Large intestine (tissue), 3 donors: ENCODE measurements around the gene PIGB. TPM values are rescaled to one million over a fixed set of nuclear protein-coding genes. Genes with fewer than 3 reads are reported as not detected.

ENCODE experiments used
- DNase-seq, 2 donors: peaks; one replicate each; pipeline versions ENCODE4 v3.0.0 to v3.0.0-alpha.2; 2013
- H3K27ac ChIP-seq: one replicate; pipeline ENCODE4 v1.5.1; 2013; ENCODE audit warnings: low read length
- H3K27me3 ChIP-seq: 2 replicates; pipeline ENCODE4 v1.6.1; 2013; ENCODE audit warnings: low read length; ENCODE audit not compliant: control insufficient read depth, insufficient read depth
- H3K36me3 ChIP-seq: 2 replicates; pipeline ENCODE4 v1.6.1; 2013; ENCODE audit warnings: low read length; ENCODE audit not compliant: control insufficient read depth, insufficient read depth
- H3K4me1 ChIP-seq: one replicate; pipeline ENCODE4 v1.6.1; 2013; ENCODE audit warnings: low read length; ENCODE audit not compliant: control insufficient read depth, insufficient read depth
- H3K4me3 ChIP-seq: one replicate; pipeline ENCODE4 v1.5.1; 2013; ENCODE audit warnings: low read length
- H3K9me3 ChIP-seq: one replicate; pipeline ENCODE4 v1.6.1; 2013; ENCODE audit warnings: mild to moderate bottlenecking, low read depth, low read length, moderate library complexity; ENCODE audit not compliant: control insufficient read depth
- WGBS: methylation state at CpG from one replicate; pipeline ENCODE4 v1.1.5; 2013; ENCODE audit warnings: low lambda C conversion rate; ENCODE audit not compliant: insufficient coverage; 5-methylcytosine and 5-hydroxymethylcytosine counted together
- polyA plus RNA-seq: library from polyadenylated mRNA; unstranded; fragments of 120-200 nt; gene quantifications from one replicate; pipeline ENCODE4 v1.2.1, GENCODE V29; 2013

PIGB gene
- polyA plus RNA-seq, 1 donor = 12.6 TPM

DNA sequence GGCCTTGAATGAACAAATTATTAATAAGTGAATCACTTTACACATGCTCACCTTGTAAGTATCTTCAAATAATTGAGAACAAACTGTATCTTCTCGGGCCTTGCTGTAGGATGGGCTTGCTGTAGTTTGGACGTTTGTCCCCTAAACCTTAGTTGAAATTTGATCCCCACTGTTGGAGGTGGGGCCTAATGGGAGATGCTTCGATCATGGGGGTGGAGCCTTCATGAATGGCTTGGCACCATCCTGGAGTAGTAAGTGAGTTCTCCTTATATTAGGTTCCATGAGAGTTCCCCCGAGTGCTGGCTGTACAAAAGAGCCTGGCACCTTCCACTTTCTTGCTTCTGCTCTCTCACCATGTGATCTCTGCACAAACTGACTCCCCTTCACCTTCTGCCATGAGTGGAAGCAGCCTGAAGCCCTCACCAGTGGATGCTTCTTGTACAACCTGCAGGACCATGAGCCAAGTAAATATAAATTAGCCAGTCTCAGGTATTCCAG lies 29.3 kb downstream of the PIGB start:
- peaks cover 7% of the 10 kb centered on the region for H3K36me3 ChIP-seq
- H3K27me3 ChIP-seq = no peaks in the 10 kb centered on the region
- H3K4me1 ChIP-seq = no peaks in the 10 kb centered on the region
- no CpG with 5 or more reads among the region's 4 CpGs for WGBS
- H3K27ac ChIP-seq = no peak overlapping the region
- no peaks in the 10 kb centered on the region for H3K9me3 ChIP-seq
- no peak overlapping the region for H3K4me3 ChIP-seq
- DNase-seq = no peak

DNA sequence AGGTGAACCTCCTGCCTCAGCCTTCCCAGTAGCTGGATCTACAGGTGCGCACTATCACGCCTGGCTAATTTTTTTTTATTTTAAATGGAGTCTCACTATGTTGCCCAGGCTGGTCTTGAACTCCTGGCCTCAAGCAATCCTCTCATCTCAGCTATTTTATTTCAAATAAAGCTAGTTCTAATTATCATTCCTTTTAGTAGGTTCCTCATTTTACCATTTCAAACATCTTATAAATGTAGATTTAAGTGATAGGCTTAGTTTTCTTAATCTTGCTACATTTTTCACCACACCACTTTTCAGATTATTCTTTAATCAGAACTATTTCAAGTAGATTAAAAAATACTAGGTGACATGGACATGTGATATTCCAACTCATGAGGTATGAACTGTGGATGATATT lies 30.3 kb downstream of the PIGB start:
- no peaks in the 10 kb centered on the region for H3K27me3 ChIP-seq
- no peak overlapping the region for H3K4me3 ChIP-seq
- H3K36me3 ChIP-seq = peaks cover 7% of the 10 kb centered on the region
- H3K9me3 ChIP-seq = no peaks in the 10 kb centered on the region
- no CpG with 5 or more reads among the region's 2 CpGs for WGBS
- H3K4me1 ChIP-seq = no peaks in the 10 kb centered on the region
- H3K27ac ChIP-seq = no peak overlapping the region
- no peak for DNase-seq

DNA sequence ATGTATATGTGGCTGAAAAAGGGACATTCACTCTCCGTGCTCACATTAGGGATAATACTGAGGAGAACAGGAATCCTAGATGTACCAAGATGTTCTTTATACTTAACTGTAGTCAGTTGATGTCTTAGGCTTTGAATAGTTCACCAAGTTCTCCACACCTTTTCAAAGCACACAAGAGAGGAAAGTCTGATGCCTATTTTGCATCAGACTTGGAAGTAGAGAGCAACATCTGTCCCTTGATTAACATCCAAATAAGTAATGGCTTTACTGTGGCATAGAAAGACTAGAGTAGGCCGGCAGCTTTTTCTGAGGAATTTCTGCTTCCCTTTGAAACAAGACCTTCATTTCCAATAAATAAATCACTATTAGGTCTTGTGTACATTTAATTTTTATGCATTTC lies 34.0 kb downstream of the PIGB start:
- Histone ChIP-seq H3K27ac (no peak overlapping the region), H3K4me3 (no peak overlapping the region), H3K27me3 (no peaks in the 10 kb centered on the region), H3K4me1 (no peaks in the 10 kb centered on the region), H3K9me3 (no peaks in the 10 kb centered on the region), H3K36me3 (peaks cover 14% of the 10 kb centered on the region)
- WGBS = 80% methylated on average over 1 of the region's 2 CpGs
- DNase-seq = no peak

DNA sequence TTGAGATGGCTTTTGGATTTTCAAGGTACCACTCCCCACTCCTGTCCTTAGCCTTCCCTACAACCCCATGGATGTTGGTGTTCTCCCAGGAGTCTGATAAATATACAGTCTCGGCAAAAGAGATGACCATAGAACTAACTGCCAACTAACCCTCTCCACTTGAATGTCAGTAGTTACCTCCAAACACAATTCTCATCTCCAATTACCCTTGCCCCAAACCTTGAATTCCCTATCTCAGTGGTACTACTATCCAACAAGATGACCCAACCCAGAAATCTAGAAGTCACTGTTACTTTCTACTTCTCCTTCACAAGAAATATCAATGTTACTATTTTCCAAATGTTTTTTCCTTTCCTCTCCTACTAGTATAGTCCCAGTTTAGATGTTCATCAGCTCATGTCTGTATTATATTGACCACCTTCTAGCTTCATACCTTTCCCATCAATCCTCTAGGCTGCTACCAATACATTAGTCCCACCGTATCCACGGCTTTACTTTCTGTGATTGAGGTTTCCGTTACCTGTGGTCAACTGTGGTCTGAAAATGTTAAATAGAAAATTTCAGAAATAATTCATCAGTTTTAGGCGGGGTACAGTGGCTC lies 38.1 kb downstream of the PIGB start:
- no peaks in the 10 kb centered on the region for H3K4me1 ChIP-seq
- no peaks in the 10 kb centered on the region for H3K9me3 ChIP-seq
- H3K4me3 ChIP-seq = no peak overlapping the region
- peaks cover 11% of the 10 kb centered on the region for H3K36me3 ChIP-seq
- no peaks in the 10 kb centered on the region for H3K27me3 ChIP-seq
- no peak for DNase-seq
- WGBS = no CpG with 5 or more reads among the region's 5 CpGs
- H3K27ac ChIP-seq = no peak overlapping the region

DNA sequence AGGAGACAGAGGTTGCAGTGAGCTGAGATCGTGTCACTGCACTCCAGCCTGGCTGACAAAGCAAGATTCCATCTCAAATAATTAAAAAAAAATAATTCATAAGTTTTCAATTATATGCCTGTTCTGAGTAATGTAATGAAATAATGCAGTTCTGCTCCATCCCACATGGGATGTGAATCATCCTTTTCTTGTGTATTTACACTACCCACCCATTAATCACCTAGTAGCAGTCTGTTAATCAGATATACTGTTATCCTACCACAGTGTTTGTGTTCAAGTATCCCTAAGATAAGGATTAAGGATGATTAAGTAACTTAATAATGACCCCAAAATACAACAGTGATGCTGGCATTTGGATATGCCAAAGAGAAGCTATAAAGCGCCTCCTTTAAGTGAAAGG lies 38.8 kb downstream of the PIGB start:
- peaks cover 7% of the 10 kb centered on the region for H3K36me3 ChIP-seq
- H3K9me3 ChIP-seq = no peaks in the 10 kb centered on the region
- H3K27ac ChIP-seq = no peak overlapping the region
- no peak for DNase-seq
- no peak overlapping the region for H3K4me3 ChIP-seq
- H3K4me1 ChIP-seq = no peaks in the 10 kb centered on the region
- WGBS = 100% methylated on average over 1 of the region's 2 CpGs
- H3K27me3 ChIP-seq = no peaks in the 10 kb centered on the region

DNA sequence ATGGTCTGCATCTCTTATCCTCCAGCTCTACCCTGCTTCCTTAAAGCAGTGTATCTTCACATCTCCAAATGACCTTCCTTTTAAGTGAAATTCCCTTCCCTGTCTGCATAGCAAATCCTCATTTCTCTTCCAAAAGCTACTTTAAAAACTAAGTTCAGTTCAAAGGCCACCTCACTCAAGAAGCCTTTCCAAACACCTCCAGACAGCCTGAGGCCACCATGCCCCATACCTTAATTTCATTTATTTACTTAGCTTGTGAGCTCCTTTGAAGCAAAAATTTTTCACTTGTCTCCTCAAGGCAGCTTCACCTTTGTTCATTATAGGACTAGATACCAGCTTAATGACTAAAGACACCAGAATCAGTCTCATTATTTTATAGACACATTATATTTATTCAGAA lies 39.4 kb downstream of the PIGB start:
- H3K4me3 ChIP-seq = no peak overlapping the region
- H3K36me3 ChIP-seq = peaks cover 7% of the 10 kb centered on the region
- H3K27me3 ChIP-seq = no peaks in the 10 kb centered on the region
- no peak for DNase-seq
- H3K9me3 ChIP-seq = no peaks in the 10 kb centered on the region
- H3K27ac ChIP-seq = no peak overlapping the region
- no peaks in the 10 kb centered on the region for H3K4me1 ChIP-seq

DNA sequence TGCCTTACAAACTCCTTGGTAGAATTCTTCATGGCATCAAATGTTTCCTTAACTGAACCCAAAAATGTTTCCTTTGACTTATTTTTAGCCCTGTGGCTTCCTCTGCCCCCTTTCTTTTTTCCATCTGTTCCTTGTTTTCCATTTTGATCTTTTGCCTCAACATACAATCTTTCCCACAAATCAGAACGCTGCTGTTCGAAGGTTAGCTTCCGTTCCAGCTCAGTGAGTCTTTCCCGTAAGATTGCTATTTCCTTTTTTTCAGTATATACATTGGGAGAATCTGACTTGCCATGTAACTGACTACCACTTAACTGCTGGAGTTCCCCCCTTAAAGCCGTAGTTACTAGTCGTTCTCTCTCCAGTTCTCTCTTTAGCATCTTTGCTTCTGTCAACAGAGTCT lies 41.2 kb downstream of the PIGB start:
- 88% methylated on average over 5 of the region's 6 CpGs for WGBS
- Histone ChIP-seq H3K36me3 (peaks cover 7% of the 10 kb centered on the region), H3K27me3 (no peaks in the 10 kb centered on the region), H3K4me3 (no peak overlapping the region), H3K9me3 (no peaks in the 10 kb centered on the region), H3K4me1 (no peaks in the 10 kb centered on the region), H3K27ac (no peak overlapping the region)
- no peak for DNase-seq

DNA sequence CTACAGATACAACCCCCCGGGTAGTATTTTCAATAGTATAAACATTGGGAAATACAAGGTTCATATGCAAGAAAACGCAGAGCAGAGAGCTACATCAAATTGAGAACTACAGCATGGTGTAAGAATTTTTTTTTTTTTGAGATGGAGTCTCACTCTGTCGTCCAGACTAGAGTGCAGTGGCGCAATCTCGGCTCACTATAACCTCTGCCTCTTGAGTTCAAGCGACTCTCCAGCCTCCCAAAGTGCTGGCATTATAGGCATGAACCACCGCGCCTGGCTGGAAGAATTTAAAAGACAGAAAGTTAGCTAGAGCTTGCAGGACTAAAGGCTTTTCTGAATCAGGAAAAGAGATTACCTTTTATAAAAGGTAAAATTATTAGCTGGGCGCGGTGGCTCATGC lies 42.0 kb downstream of the PIGB start:
- WGBS = 100% methylated on average over 1 of the region's 10 CpGs
- Histone ChIP-seq H3K27ac (no peak overlapping the region), H3K36me3 (peaks cover 5% of the 10 kb centered on the region), H3K9me3 (no peaks in the 10 kb centered on the region), H3K4me3 (no peak overlapping the region), H3K4me1 (no peaks in the 10 kb centered on the region), H3K27me3 (no peaks in the 10 kb centered on the region)
- DNase-seq = no peak

DNA sequence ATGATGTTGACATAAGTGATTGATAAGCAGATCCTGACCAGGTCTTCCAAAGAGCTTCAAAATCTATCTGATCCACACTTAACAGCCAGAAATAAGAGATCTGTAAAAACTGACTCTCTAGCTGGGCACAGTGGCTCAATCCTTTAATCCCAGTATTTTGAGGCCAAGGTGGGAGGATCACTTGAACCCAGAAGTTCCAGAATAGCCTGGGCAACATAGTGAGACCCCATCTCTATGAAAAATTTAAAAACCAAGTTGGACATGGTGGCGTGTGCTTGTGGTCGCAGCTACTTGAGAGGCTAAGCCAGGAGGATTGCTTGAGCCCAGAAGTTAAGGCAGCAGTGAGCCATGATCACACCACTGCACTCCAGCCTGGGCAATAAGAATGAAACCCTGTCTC lies 43.6 kb downstream of the PIGB start:
- no peaks in the 10 kb centered on the region for H3K9me3 ChIP-seq
- H3K4me1 ChIP-seq = no peaks in the 10 kb centered on the region
- no peak overlapping the region for H3K4me3 ChIP-seq
- H3K27ac ChIP-seq = no peak overlapping the region
- H3K27me3 ChIP-seq = no peaks in the 10 kb centered on the region
- no peaks in the 10 kb centered on the region for H3K36me3 ChIP-seq
- no CpG with 5 or more reads among the region's 2 CpGs for WGBS
- no peak for DNase-seq

DNA sequence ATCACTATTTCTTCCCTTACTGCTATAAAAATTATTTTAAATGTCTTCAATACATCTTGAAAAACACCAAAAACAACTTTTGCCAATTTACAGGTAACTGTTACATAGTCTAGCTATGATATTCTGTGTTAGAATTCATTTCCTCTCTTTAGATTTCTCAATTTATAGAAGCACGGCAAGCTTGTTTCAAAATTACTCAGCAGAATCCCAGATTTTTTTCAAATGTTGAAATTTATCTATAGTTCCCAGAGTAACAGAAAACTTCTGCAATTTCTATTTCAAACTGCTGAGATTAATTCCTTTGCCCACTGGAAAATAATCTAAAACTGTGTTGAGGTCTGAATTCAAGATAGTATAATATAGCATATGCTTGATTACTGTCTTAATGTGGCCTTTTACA lies 48.0 kb downstream of the PIGB start:
- no peak overlapping the region for H3K27ac ChIP-seq
- DNase-seq = no peak
- H3K9me3 ChIP-seq = no peaks in the 10 kb centered on the region
- H3K36me3 ChIP-seq = peaks cover 9% of the 10 kb centered on the region
- no peak overlapping the region for H3K4me3 ChIP-seq
- H3K27me3 ChIP-seq = no peaks in the 10 kb centered on the region
- no peaks in the 10 kb centered on the region for H3K4me1 ChIP-seq
- 100% methylated on average over 1 of the region's 1 CpG for WGBS

DNA sequence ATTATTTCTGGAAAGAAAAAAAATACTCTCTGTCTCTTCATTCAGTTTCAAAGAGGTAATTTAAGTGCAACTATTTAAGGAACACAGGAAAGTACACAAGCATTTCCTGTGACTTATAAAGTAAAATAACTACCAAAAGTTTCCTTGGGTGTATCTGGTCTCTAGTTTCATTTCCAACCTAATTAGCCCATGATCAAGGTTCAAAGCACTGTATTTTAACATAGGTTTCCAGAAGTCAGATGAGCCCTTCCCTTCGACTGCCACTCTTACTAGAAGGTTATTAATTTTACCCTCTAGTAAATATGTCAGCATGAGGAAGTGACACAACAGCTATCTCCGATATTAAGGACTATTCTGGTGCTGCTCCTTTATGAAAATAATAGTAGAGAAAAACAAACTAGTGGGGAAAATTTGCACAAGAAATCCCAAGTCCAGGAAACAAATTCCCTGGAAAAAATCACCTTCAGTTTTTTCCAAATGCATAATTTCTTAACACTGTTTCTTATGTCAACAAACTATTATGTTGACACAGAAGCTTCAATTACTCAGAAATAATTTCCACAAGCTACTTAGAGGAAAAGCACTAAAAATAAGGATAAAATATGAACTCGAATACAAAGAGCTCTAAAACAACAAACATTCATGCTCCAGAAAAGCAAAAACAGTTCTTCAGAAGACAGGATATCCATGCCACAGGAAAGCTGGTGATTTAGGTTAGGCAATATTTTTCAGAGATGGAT lies 53.8 kb downstream of the PIGB start:
- H3K4me1 ChIP-seq = no peaks in the 10 kb centered on the region
- H3K27me3 ChIP-seq = no peaks in the 10 kb centered on the region
- no peak overlapping the region for H3K27ac ChIP-seq
- peak in 1 of 2 donors; percentile 29 for DNase-seq
- no peak overlapping the region for H3K4me3 ChIP-seq
- WGBS = 67% methylated on average over 1 of the region's 3 CpGs
- H3K9me3 ChIP-seq = no peaks in the 10 kb centered on the region
- H3K36me3 ChIP-seq = peaks cover 19% of the 10 kb centered on the region
